GM12878 (cell line): ENCODE data around the gene NBEA. TPM values are rescaled to one million over a fixed set of nuclear protein-coding genes. Genes with fewer than 3 reads are reported as not detected.

Source experiments
- ATAC-seq: fragments of 200-7000 bp; cut with Tn5 transposase; 3 replicates; pipeline ENCODE4 v1.9.1; 2020; ENCODE audit warnings: mild to moderate bottlenecking, moderate library complexity
- Bru-seq: library from RNA; stranded (reverse); fragments of 400-500 nt; gene quantifications from one replicate; lab custom pipeline; 2021; lab: Mats Ljungman, UMichigan
- BruChase-seq, 2 experiments: library from RNA; stranded (reverse); fragments of 400-500 nt; gene quantifications; one replicate each; lab custom pipeline; 2021; lab: Mats Ljungman, UMichigan
- BruUV-seq: library from RNA; stranded (reverse); fragments of 400-500 nt; replicated peaks from 2 replicates; lab custom pipeline; 2021; lab: Mats Ljungman, UMichigan
- CTCF ChIA-PET: fragments of 300-600 bp; sonication (Branson Sonifier 250); formaldehyde crosslinking; extraction: SDS; loops from one replicate; lab custom pipeline; 2021; ENCODE audit warnings: inconsistent platforms; lab: Yijun Ruan, JAX
- POLR2A ChIA-PET: fragments of 350-600 bp; formaldehyde crosslinking; extraction: SDS; loops from one replicate; lab custom pipeline; 2021; ENCODE audit warnings: inconsistent platforms; lab: Charles Lee
- RAD21 ChIA-PET: fragments of 300-600 bp; sonication (Branson Sonifier 250); formaldehyde crosslinking; loops from one replicate; lab custom pipeline; 2023; ENCODE audit warnings: antibody characterized with exemption; ENCODE audit not compliant: unreplicated experiment; lab: Charles Lee
- SMC1A ChIA-PET: fragments of 300-600 bp; sonication (Branson Sonifier 250); formaldehyde crosslinking; loops from one replicate; lab custom pipeline; 2023; ENCODE audit not compliant: unreplicated experiment, uncharacterized antibody; lab: Charles Lee
- DNase-seq: peaks from one replicate; pipeline ENCODE4 v3.0.0-alpha.2; 2011; ENCODE audit warnings: low read depth, low spot score
- FAIRE-seq: peaks from 3 replicates; lab custom pipeline; 2011; peaks lifted over from hg19 to GRCh38; lab: Jason Lieb, UNC
- H2AFZ ChIP-seq: 2 replicates; pipeline ENCODE4 v1.6.0; 2011; ENCODE audit warnings: low read depth, low read length, control low read depth; ENCODE audit not compliant: control insufficient read depth
- H3K27ac ChIP-seq: 2 replicates; pipeline ENCODE4 v1.5.1; 2011; ENCODE audit warnings: control low read depth; ENCODE audit not compliant: control insufficient read depth, insufficient read depth
- H3K27me3 ChIP-seq, 2 experiments: replicated peaks in 1 of 2; 2 replicates each; pipeline versions ENCODE4 v1.6.0 to v1.6.1; 2011; ENCODE audit warnings: low read length in 1 of 2; ENCODE audit not compliant: control insufficient read depth in 2 of 2, insufficient read depth in 2 of 2
- H3K36me3 ChIP-seq, 2 experiments: 2 replicates each; pipeline ENCODE4 v1.5.1; 2011; ENCODE audit warnings: low read length in 1 of 2; ENCODE audit not compliant: control insufficient read depth in 2 of 2, insufficient read depth in 2 of 2
- H3K4me1 ChIP-seq: 2 replicates; pipeline ENCODE4 v1.6.1; 2011; ENCODE audit warnings: mild to moderate bottlenecking, low read length, moderate library complexity, mixed read lengths; ENCODE audit not compliant: control insufficient read depth, insufficient read depth
- H3K4me2 ChIP-seq: 2 replicates; pipeline ENCODE4 v1.6.0; 2011; ENCODE audit warnings: control low read depth; ENCODE audit not compliant: control insufficient read depth, insufficient read depth
- H3K4me3 ChIP-seq: fragments of 200-600 bp; sonication (generic); 2 replicates; pipeline ENCODE4 v1.5.1; 2016
- H3K79me2 ChIP-seq: 2 replicates; pipeline ENCODE4 v1.6.0; 2011; ENCODE audit warnings: low read length; ENCODE audit not compliant: control insufficient read depth, insufficient read depth
- H3K9ac ChIP-seq: 2 replicates; pipeline ENCODE4 v1.8.0; 2011; ENCODE audit warnings: low read length, control low read depth, mixed read lengths; ENCODE audit not compliant: control insufficient read depth, insufficient read depth
- H3K9me3 ChIP-seq: replicated peaks from 3 replicates; pipeline ENCODE4 v1.5.1; 2011; ENCODE audit warnings: mild to moderate bottlenecking, low read length; ENCODE audit not compliant: control insufficient read depth, insufficient read depth
- H4K20me1 ChIP-seq: 2 replicates; pipeline ENCODE4 v1.6.0; 2011; ENCODE audit not compliant: control insufficient read depth, insufficient read depth
- ATF3 ChIP-seq: IDR thresholded peaks from 2 replicates; pipeline ENCODE4 v1.6.1; 2011; ENCODE audit warnings: low read depth, mild to moderate bottlenecking, low read length, moderate library complexity, borderline replicate concordance; ENCODE audit errors: extremely low read depth
- CBX5 ChIP-seq: sonication (generic); IDR thresholded peaks from 2 replicates; pipeline ENCODE4 v1.6.1; 2016; ENCODE audit warnings: low read depth, moderate library complexity, mild to moderate bottlenecking, inconsistent platforms
- CREB1 ChIP-seq: IDR thresholded peaks from 2 replicates; pipeline ENCODE4 v1.6.1; 2012; ENCODE audit warnings: low read depth, mild to moderate bottlenecking, inconsistent platforms
- CREM ChIP-seq: IDR thresholded peaks from 2 replicates; pipeline ENCODE4 v1.6.1; 2014; ENCODE audit warnings: antibody characterized with exemption, low read depth
- DPF2 ChIP-seq: fragments of 450-650 bp; IDR thresholded peaks from 2 replicates; pipeline ENCODE4 v1.6.1; 2017; ENCODE audit warnings: mild to moderate bottlenecking
- ETV6 ChIP-seq, 2 experiments: fragments of 450-650 bp in 1 of 2; IDR thresholded peaks in 1 of 2; conservative IDR thresholded peaks in 1 of 2; 2 replicates each; pipeline ENCODE4 v1.6.1; 2014; ENCODE audit warnings: antibody characterized with exemption in 1 of 2, borderline replicate concordance in 1 of 2, low read depth in 1 of 2, mild to moderate bottlenecking in 1 of 2, moderate library complexity in 1 of 2
- FOXK2 ChIP-seq: fragments of 450-650 bp; IDR thresholded peaks from 2 replicates; pipeline ENCODE4 v1.6.1; 2017; ENCODE audit warnings: mild to moderate bottlenecking, moderate library complexity
- GATAD2B ChIP-seq: fragments of 450-650 bp; conservative IDR thresholded peaks from 2 replicates; pipeline ENCODE4 v1.6.1; 2017; ENCODE audit warnings: low read depth, mild to moderate bottlenecking, moderate library complexity
- LARP7 ChIP-seq: fragments of 450-650 bp; IDR thresholded peaks from 2 replicates; pipeline ENCODE4 v1.6.1; 2017; ENCODE audit warnings: mild to moderate bottlenecking
- PML ChIP-seq: IDR thresholded peaks from 2 replicates; pipeline ENCODE4 v1.6.1; 2012; ENCODE audit warnings: low read length, inconsistent platforms
- RELA ChIP-seq: fragments of 450-650 bp; IDR thresholded peaks from 2 replicates; pipeline ENCODE4 v1.8.0; 2014; ENCODE audit warnings: borderline replicate concordance; ENCODE audit not compliant: partially characterized antibody
- SUPT20H ChIP-seq: IDR thresholded peaks from 2 replicates; pipeline ENCODE4 v1.6.1; 2011; ENCODE audit warnings: low read depth, mild to moderate bottlenecking, low read length, moderate library complexity, borderline replicate concordance; ENCODE audit not compliant: control insufficient read depth
- YY1 ChIP-seq: IDR thresholded peaks from 2 replicates; pipeline ENCODE4 v1.6.1; 2011; ENCODE audit warnings: low read depth, mild to moderate bottlenecking, low read length
- ZNF217 ChIP-seq: fragments of 450-650 bp; IDR thresholded peaks from 2 replicates; pipeline ENCODE4 v1.6.1; 2017; ENCODE audit warnings: antibody characterized with exemption, mild to moderate bottlenecking
- ZNF592 ChIP-seq: fragments of 450-650 bp; IDR thresholded peaks from 2 replicates; pipeline ENCODE4 v1.6.1; 2017; ENCODE audit warnings: mild to moderate bottlenecking, moderate library complexity
- ZNF622 ChIP-seq: fragments of 450-650 bp; IDR thresholded peaks from 2 replicates; pipeline ENCODE4 v1.6.1; 2017; ENCODE audit warnings: mild to moderate bottlenecking, inconsistent platforms
- WGBS: methylation state at CpG from one replicate; pipeline ENCODE4 v1.1.6; 2016; ENCODE audit warnings: low lambda C conversion rate; ENCODE audit not compliant: insufficient replicate concordance, insufficient coverage; ENCODE audit errors: missing lambda C conversion rate; 5-methylcytosine and 5-hydroxymethylcytosine counted together
- in situ Hi-C: fragments of 300-500 bp; cut with MboI; formaldehyde crosslinking; loops from 9 replicates; pipeline ENCODE4 v1.14.3; 2018; ENCODE audit warnings: mixed read lengths
- intact Hi-C: fragments of 100-400 bp; cut with micrococcal nuclease; formaldehyde crosslinking; loops from one replicate; pipeline ENCODE4 v1.14.2; 2022; ENCODE audit not compliant: unreplicated experiment
- long read RNA-seq, 2 experiments: library from polyadenylated mRNA; unstranded; transcript quantifications; one replicate each; pipeline ENCODE4 v2.0.0, GENCODE V29; 2019 to 2020
- polyA minus RNA-seq, 3 experiments: library from RNA; depleted of rRNA, polyadenylated mRNA; stranded (reverse); fragments of >200 nt; gene quantifications; 2 replicates each; pipeline ENCODE4 v1.2.3, GENCODE V29; 2011
- polyA plus RNA-seq, 11 experiments: library from polyadenylated mRNA; depleted of rRNA in 4 of 11; unstranded in 6 of 11; stranded (reverse) in 5 of 11; fragments of >200 nt; fragmentation: Nextera tagmentation in 4 of 11; fragmentation: Illumina TruSeq in 1 of 11; extraction: Ambion mirVana in 4 of 11; extraction: Trizol in 1 of 11; gene quantifications; 1 replicate in 1 of 11; 2 replicates in 10 of 11; pipeline versions ENCODE4 v1.2.1 to v1.2.3, GENCODE V29; 2011 to 2016; ENCODE audit warnings: inconsistent platforms in 2 of 11, missing spikeins in 2 of 11, low read depth in 1 of 11
- total RNA-seq, 4 experiments: library from RNA; depleted of rRNA in 3 of 4; stranded (reverse); fragments of >200 nt in 3 of 4; fragmentation: Illumina TruSeq in 1 of 4; extraction: Trizol in 1 of 4; gene quantifications; 2 replicates each; pipeline versions ENCODE4 v1.2.1 to v1.2.3, GENCODE V29; 2013 to 2021

Gene NBEA
- 1.8 and 2.8 TPM in 2 replicates for total RNA-seq (2013; cell fraction: nucleolus; rRNA removed)
- total RNA-seq (2014; rRNA removed) = 0.54 and 0.79 TPM in 2 replicates
- 0.67 and 0.69 TPM in 2 replicates for total RNA-seq (2014; rRNA removed; fragmentation: Illumina TruSeq; extraction: Trizol)
- total RNA-seq (2021) = 0.72 and 1.3 TPM in 2 replicates
- polyA plus RNA-seq (2011; ENCODE audit: low read depth) = 0.26 TPM
- polyA plus RNA-seq (2011; rRNA removed) = 3.6 and 4.3 TPM in 2 replicates
- 2.0 and 2.3 TPM in 2 replicates for polyA plus RNA-seq (2011; cell fraction: cytosol; rRNA removed)
- polyA plus RNA-seq (2011; cell fraction: nucleus; rRNA removed) = 4.7 and 5.0 TPM in 2 replicates
- 0.36 and 0.38 TPM in 2 replicates for polyA plus RNA-seq (2012)
- polyA plus RNA-seq (2014; fragmentation: Illumina TruSeq; extraction: Trizol) = 0.71 and 0.92 TPM in 2 replicates
- polyA plus RNA-seq (2014; fragmentation: Nextera tagmentation; extraction: Ambion mirVana) = under 1 TPM; 0.23 to 0.29 TPM
- 0.42 and 0.47 TPM in 2 replicates for polyA plus RNA-seq (2014; rRNA removed)
- polyA plus RNA-seq (2016; fragmentation: Nextera tagmentation; extraction: Ambion mirVana) = under 1 TPM; 0.25 to 0.37 TPM
- 15.2 and 16.8 TPM in 2 replicates for polyA minus RNA-seq (2011; rRNA and poly(A)+ RNA removed)
- 2.3 and 5.2 TPM in 2 replicates for polyA minus RNA-seq (2011; cell fraction: cytosol; rRNA and poly(A)+ RNA removed)
- polyA minus RNA-seq (2011; cell fraction: nucleus; rRNA and poly(A)+ RNA removed) = 31.8 and 43.0 TPM in 2 replicates
- percentile 36 among the genes with signal in this experiment for Bru-seq, nascent RNA
- BruChase-seq, experiment 1, labeled RNA remaining after a 6-hour chase = percentile 26 among the genes with signal in this experiment
- BruChase-seq, experiment 2, labeled RNA remaining after a 2-hour chase = percentile 28 among the genes with signal in this experiment
- long read RNA-seq, experiment 1 = 0 reads
- long read RNA-seq, experiment 2, partial matches to known transcripts = 0 of 6 reads
- long read RNA-seq, experiment 2, other reads (novel, unspliced or antisense) = 6 of 6 reads

GRCh38 chr13:34941835-34942731 lies at the start of gene NBEA:
Gene NBEA (plus strand): TSS chr13:34942270. CDS start chr13:34942821, 551 bp downstream.
- in situ Hi-C loops = no loop called here
- Histone ChIP-seq H3K4me2 (peak within 1 kb of the TSS; percentile 86), H3K79me2 (no peaks in the 10 kb centered on the region), H4K20me1 (no peaks in the 10 kb centered on the region), H3K36me3 (no peaks in the 10 kb centered on the region), H2AFZ (peak within 1 kb of the TSS; percentile 88), H3K4me3 (peak within 1 kb of the TSS; percentile 68), H3K27me3 (no peaks in the 10 kb centered on the region; a peak in 1 of 4 replicates), H3K9ac (peak within 1 kb of the TSS; percentile 29; the same call in 1 of the 2 replicates), H3K9me3 (no peaks in the 10 kb centered on the region), H3K27ac (no peak within 1 kb of the TSS), H3K4me1 (no peaks in the 10 kb centered on the region)
- FAIRE-seq = no peak
- ChIA-PET CTCF (no interaction called here), SMC1A (no interaction called here), POLR2A (no interaction called here), RAD21 (no interaction called here)
- WGBS = under 1% methylated on average over 56 of the region's 76 CpGs
- DNase-seq = peak; percentile 16
- BruUV-seq = no TSS peak
- intact Hi-C loops = loop anchor here (5.0 kb wide), 1 partner anchor 220 kb away; no protein-coding TSS in a partner anchor
- peak; percentile 76 for ATAC-seq
- TF ChIP-seq CBX5 (no peak), ETV6 (conservative IDR thresholded peaks at IDR 0.05 in 1 of 2, IDR thresholded peaks at IDR 0.05 in 1 of 2; ENCODE audit: borderline replicate concordance in 1 of 2, low read depth in 1 of 2) (no peak), ATF3 (no peak), LARP7 (peak; percentile 63; the same call in 1 of the 2 replicates), DPF2 (peak; percentile 53), FOXK2 (no peak), RELA (no peak), ZNF622 (no peak), ZNF592 (no peak), PML (no peak), SUPT20H (no peak), GATAD2B (no peak), YY1 (peak; percentile 91), CREB1 (no peak), ZNF217 (no peak), CREM (no peak)
